Neural crest cell (in vitro differentiated cells): ENCODE data around the gene RABGAP1L. TPM values are rescaled to one million over a fixed set of nuclear protein-coding genes. Genes with fewer than 3 reads are reported as not detected.
"Not testable (repeated sequence)": the region's sequence is repeated elsewhere in the genome, so short reads cannot be mapped to it uniquely, and the experiment has no call there.

Source experiments
- DNase-seq: peaks from one replicate; pipeline ENCODE4 v3.0.0; 2021; ENCODE audit warnings: low read depth, mixed read lengths, low spot score
- H3K27ac Mint-ChIP-seq: one replicate; pipeline ENCODE4 v1.8.0; 2021; ENCODE audit warnings: mild to moderate bottlenecking, mixed read lengths; ENCODE audit not compliant: unreplicated experiment
- H3K27me3 Mint-ChIP-seq: 2 replicates; pipeline ENCODE4 v1.8.0; 2021; ENCODE audit warnings: low read depth, mild to moderate bottlenecking, mixed read lengths
- H3K36me3 Mint-ChIP-seq: 2 replicates; pipeline ENCODE4 v1.8.0; 2021; ENCODE audit warnings: low read depth, mild to moderate bottlenecking, mixed read lengths
- H3K4me1 Mint-ChIP-seq: 2 replicates; pipeline ENCODE4 v1.8.0; 2021; ENCODE audit warnings: mixed read lengths
- H3K4me3 Mint-ChIP-seq: one replicate; pipeline ENCODE4 v1.8.0; 2021; ENCODE audit warnings: mild to moderate bottlenecking, mixed read lengths
- H3K9me3 Mint-ChIP-seq: 2 replicates; pipeline ENCODE4 v1.8.0; 2021; ENCODE audit warnings: mixed read lengths
- total RNA-seq: library from RNA; stranded (reverse); gene quantifications from 2 replicates; pipeline ENCODE4 v1.2.1, GENCODE V29; 2021
- TF ChIP-seq, protein P1 (sequence below): fragments of 200-600 bp; sonication (generic); conservative IDR thresholded peaks from 2 replicates; pipeline ENCODE4 v1.5.0; 2021; ENCODE audit warnings: antibody characterized with exemption, mild to moderate bottlenecking

The RABGAP1L gene
- total RNA-seq, 1 donor from 2014 or later = 25.6 TPM

DNA sequence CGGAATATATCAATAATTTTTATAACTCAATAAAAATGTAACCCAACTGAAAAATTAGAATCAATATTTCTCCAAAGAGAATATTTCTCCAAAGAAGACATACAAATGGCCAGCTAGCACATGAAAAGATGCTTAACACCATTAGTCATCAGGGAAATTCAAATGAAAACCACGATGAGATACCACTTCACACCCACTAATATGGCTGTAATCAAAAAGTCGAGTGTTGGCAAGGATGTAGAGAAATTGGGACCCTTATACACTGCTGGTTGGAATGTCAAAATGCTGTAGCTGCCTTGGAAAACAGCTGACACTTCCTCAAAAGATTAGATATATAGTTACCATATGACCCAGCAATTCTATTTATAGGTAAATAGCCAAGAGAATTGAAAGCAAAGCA, 421.5 kb downstream of the RABGAP1L start:
- Mint-ChIP-seq H3K4me1 (no peaks in the 10 kb centered on the region), H3K27ac (no peak overlapping the region), H3K9me3 (peaks cover 8% of the 10 kb centered on the region), H3K36me3 (peaks cover 4% of the 10 kb centered on the region), H3K27me3 (no peaks in the 10 kb centered on the region), H3K4me3 (no peak overlapping the region)
- DNase-seq = no peak
- TF ChIP-seq, protein P1, sequence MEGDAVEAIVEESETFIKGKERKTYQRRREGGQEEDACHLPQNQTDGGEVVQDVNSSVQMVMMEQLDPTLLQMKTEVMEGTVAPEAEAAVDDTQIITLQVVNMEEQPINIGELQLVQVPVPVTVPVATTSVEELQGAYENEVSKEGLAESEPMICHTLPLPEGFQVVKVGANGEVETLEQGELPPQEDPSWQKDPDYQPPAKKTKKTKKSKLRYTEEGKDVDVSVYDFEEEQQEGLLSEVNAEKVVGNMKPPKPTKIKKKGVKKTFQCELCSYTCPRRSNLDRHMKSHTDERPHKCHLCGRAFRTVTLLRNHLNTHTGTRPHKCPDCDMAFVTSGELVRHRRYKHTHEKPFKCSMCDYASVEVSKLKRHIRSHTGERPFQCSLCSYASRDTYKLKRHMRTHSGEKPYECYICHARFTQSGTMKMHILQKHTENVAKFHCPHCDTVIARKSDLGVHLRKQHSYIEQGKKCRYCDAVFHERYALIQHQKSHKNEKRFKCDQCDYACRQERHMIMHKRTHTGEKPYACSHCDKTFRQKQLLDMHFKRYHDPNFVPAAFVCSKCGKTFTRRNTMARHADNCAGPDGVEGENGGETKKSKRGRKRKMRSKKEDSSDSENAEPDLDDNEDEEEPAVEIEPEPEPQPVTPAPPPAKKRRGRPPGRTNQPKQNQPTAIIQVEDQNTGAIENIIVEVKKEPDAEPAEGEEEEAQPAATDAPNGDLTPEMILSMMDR = no peak

DNA sequence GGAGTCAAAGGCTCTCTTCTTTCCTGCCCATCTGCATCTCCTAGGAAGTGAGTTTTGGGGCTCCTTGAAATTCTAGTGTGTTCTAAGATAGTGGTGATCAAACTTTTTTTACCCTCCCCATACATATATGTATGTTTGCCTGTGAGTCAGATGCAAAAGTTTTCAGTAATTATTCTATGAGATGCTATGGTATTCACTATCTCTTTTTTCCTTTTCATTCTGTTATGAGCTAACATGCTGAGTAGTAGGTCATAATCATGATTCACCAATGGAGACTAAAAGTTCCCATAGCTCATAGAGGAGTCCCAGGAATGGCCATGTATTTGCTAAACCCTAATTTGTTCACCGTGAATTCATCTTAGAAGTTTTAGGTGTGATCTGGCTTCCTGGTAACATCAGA, 424.0 kb downstream of the RABGAP1L start:
- Mint-ChIP-seq H3K36me3 (peaks cover 3% of the 10 kb centered on the region), H3K9me3 (peaks cover 4% of the 10 kb centered on the region), H3K4me3 (no peak overlapping the region), H3K27ac (no peak overlapping the region), H3K27me3 (no peaks in the 10 kb centered on the region), H3K4me1 (no peaks in the 10 kb centered on the region)
- TF ChIP-seq, protein P1 = no peak
- no peak for DNase-seq

DNA sequence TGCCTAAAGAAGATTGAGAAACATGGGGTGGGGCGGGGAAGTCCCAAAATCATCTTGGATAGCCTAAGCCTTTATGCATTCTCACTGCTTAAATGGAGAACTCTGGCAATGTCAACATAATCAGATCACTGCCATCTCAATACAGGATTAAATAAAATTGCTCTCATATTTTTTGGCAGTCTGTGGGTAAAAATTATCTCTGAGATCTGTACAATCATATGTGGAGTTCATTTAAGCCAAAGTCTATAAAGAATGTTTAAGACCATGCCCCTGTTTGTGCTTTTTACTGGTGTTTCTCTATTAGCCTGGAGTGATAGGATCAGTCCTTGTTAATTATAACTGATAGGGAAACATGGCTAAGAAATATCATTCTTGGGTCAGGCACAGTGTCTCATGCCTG, 424.8 kb downstream of the RABGAP1L start:
- TF ChIP-seq, protein P1 = no peak
- Mint-ChIP-seq H3K9me3 (peaks cover 9% of the 10 kb centered on the region), H3K4me3 (no peak overlapping the region), H3K27me3 (no peaks in the 10 kb centered on the region), H3K36me3 (peaks cover 8% of the 10 kb centered on the region), H3K4me1 (no peaks in the 10 kb centered on the region), H3K27ac (no peak overlapping the region)
- DNase-seq = no peak

DNA sequence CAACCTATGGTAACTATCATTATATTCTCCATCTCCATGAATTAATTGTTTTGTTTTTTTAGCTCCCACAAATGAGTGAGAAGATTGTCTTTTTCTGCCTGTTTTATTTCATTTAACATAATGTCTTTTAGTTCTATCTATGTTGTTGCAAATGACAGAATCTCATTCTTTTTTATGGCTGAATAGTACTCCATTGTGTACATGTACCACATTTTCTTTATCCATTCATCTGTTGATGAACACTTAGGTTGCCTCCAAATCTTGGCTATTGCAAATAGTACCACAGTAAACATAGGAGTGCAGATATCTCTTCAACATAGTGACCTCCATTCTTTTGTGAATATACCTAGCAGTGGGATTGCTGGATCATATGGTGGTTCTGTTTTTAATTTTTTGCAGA, 429.3 kb downstream of the RABGAP1L start:
- H3K27ac Mint-ChIP-seq, H3K4me3 Mint-ChIP-seq, H3K4me1 Mint-ChIP-seq, DNase-seq, H3K27me3 Mint-ChIP-seq: not testable (repeated sequence)
- Mint-ChIP-seq H3K36me3 (peaks cover 10% of the 10 kb centered on the region), H3K9me3 (peaks cover 11% of the 10 kb centered on the region)

- H3K27me3 Mint-ChIP-seq = no peaks in the 10 kb centered on the region
- H3K36me3 Mint-ChIP-seq = peaks cover 8% of the 10 kb centered on the region
- H3K4me3 Mint-ChIP-seq = no peak overlapping the region
- H3K9me3 Mint-ChIP-seq = peaks cover 8% of the 10 kb centered on the region
- H3K4me1 Mint-ChIP-seq = no peaks in the 10 kb centered on the region
- H3K27ac Mint-ChIP-seq = no peak overlapping the region
- TF ChIP-seq, protein P1 = no peak
- DNase-seq = no peak
Observed at GRCh38 chr1:174605198-174605597, 445.9 kb downstream of the RABGAP1L start.

DNA sequence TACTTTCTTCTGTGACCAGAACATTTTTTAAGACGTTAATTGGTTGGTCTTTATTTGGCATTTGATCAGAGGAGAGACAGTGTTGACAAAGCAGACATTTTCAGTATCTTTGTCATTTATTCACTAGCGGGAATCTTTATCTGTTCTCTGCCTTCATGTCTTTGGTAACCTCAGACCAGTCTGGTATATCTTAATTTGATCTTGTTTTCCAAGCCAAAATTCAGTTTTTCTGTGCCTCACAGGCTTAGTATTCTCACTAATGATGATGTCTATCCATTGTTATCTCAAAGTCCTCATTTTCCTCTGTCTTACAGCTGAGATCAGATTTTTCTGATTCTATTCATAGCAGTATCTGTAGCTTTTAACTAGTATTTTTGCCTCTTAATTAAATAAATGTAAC, 447.2 kb downstream of the RABGAP1L start:
- H3K9me3 Mint-ChIP-seq = peaks cover 8% of the 10 kb centered on the region
- H3K27me3 Mint-ChIP-seq = no peaks in the 10 kb centered on the region
- no peaks in the 10 kb centered on the region for H3K4me1 Mint-ChIP-seq
- TF ChIP-seq, protein P1 = no peak
- H3K4me3 Mint-ChIP-seq = no peak overlapping the region
- H3K27ac Mint-ChIP-seq = no peak overlapping the region
- peaks cover 10% of the 10 kb centered on the region for H3K36me3 Mint-ChIP-seq
- no peak for DNase-seq

- H3K4me1 Mint-ChIP-seq = not testable (repeated sequence)
Observed at GRCh38 chr1:174617905-174618304, 458.6 kb downstream of the RABGAP1L start.

More at GRCh38 chr1:174617905-174618304, 458.6 kb downstream of the RABGAP1L start:
- not testable (repeated sequence) for H3K4me3 Mint-ChIP-seq, H3K27me3 Mint-ChIP-seq, DNase-seq, H3K27ac Mint-ChIP-seq
- Mint-ChIP-seq H3K9me3 (peaks cover 19% of the 10 kb centered on the region), H3K36me3 (peaks cover 28% of the 10 kb centered on the region)
